Right lobe of liver (tissue), 6 donors: ENCODE measurements around the gene S100A10. TPM values are rescaled to one million over a fixed set of nuclear protein-coding genes. Genes with fewer than 3 reads are reported as not detected.

Experiments used
- ATAC-seq, 4 donors: fragments of 200-7000 bp; cut with Tn5 transposase; one replicate each; pipeline ENCODE4 v1.9.1; 2020; ENCODE audit warnings: mild to moderate bottlenecking in 4 of 4, moderate library complexity in 4 of 4
- DNase-seq, 3 donors: peaks; one replicate each; pipeline ENCODE4 v3.0.0-alpha.2; 2020
- H3K27ac ChIP-seq, 3 donors: fragments of 200-600 bp; one replicate each; pipeline ENCODE4 v1.8.0; 2022
- H3K27me3 ChIP-seq, 2 donors: fragments of 200-600 bp; one replicate each; pipeline ENCODE4 v1.8.0; 2022
- H3K36me3 ChIP-seq, 4 donors: fragments of 200-600 bp; sonication (generic) in 1 of 4; one replicate each; pipeline versions ENCODE4 v1.5.1 to v1.8.0; 2017 to 2022; ENCODE audit warnings: control low read depth in 1 of 4
- H3K4me1 ChIP-seq, 4 donors: fragments of 200-600 bp; sonication (generic) in 1 of 4; one replicate each; pipeline versions ENCODE4 v1.5.1 to v1.8.0; 2017 to 2022; ENCODE audit warnings: control low read depth in 1 of 4
- H3K4me3 ChIP-seq, 3 donors: fragments of 200-600 bp; one replicate each; pipeline ENCODE4 v1.8.0; 2022
- H3K9me3 ChIP-seq, 4 donors: fragments of 200-600 bp; sonication (generic) in 1 of 4; one replicate each; pipeline versions ENCODE4 v1.5.1 to v1.8.0; 2017 to 2022; ENCODE audit warnings: control low read depth in 1 of 4
- CTCF ChIP-seq, 4 donors: fragments of 200-600 bp in 3 of 4; fragments of 450-650 bp in 1 of 4; IDR thresholded peaks; one replicate each; pipeline versions ENCODE4 v1.5.1 to v1.8.0; 2016 to 2022; ENCODE audit warnings: antibody characterized with exemption in 4 of 4, mild to moderate bottlenecking in 2 of 4
- POLR2A ChIP-seq: fragments of 450-650 bp; IDR thresholded peaks from one replicate; pipeline ENCODE4 v1.6.1; 2017; ENCODE audit warnings: antibody characterized with exemption, mild to moderate bottlenecking
- WGBS: methylation state at CpG from one replicate; pipeline ENCODE4 v1.1.6; 2018; ENCODE audit warnings: low coverage, low lambda C conversion rate; ENCODE audit not compliant: insufficient coverage; ENCODE audit errors: missing lambda C conversion rate; 5-methylcytosine and 5-hydroxymethylcytosine counted together
- intact Hi-C, 2 donors: fragments of 100-400 bp; cut with DNase I; formaldehyde crosslinking; loops; one replicate each; pipeline versions ENCODE4 v1.11.2 to v1.14.1; 2022
- total RNA-seq, 6 experiments: library from RNA; depleted of rRNA in 2 of 6; stranded (reverse); fragments of >200 nt in 2 of 6; fragmentation: NEBNext Ultra II Directional in 3 of 6; extraction: Animal tissue kit (Norgen Biotek cat#: 25700) in 3 of 6; gene quantifications; one replicate each; pipeline versions ENCODE4 v1.1.0 to v1.2.4, GENCODE V29; 2016 to 2023
- donor health status: DM: no; HTN: yes; CAD: no.
- donor health status: DM: no; HTN: no; CAD: no.
- donor health status: DM: no; HTN: no; CAD: no.
- donor health status: DM: no; HTN: yes; CAD: no.
- donor health status: DM: no; HTN: yes; CAD: no.

S100A10 gene
- total RNA-seq, 6 experiments from 2014 or later, result 48.5 to 192 (median 61.7) TPM

GRCh38 chr1:151936653-151937052 is 57.0 kb downstream of the S100A10 start:
- intact Hi-C loops, result loop anchor here in 1 of 2 donors (10.0 kb wide), 1 partner anchor 58 kb away; the partner anchor contains the start of gene S100A10
- H3K4me1 ChIP-seq, result peaks cover 0 to 22% (median 0%) of the 10 kb centered on the region in 4 donors
- TF ChIP-seq POLR2A (no peak), CTCF (IDR thresholded peaks at IDR 0.05) (no peak)
- H3K36me3 ChIP-seq, result no peaks in the 10 kb centered on the region
- H3K9me3 ChIP-seq, result no peaks in the 10 kb centered on the region
- H3K27ac ChIP-seq, result no peak overlapping the region
- peak overlapping the region in 1 of 3 donors; percentile 19 for H3K4me3 ChIP-seq
- no peak for DNase-seq
- no peaks in the 10 kb centered on the region for H3K27me3 ChIP-seq
- 20% methylated on average over 7 of the region's 7 CpGs for WGBS
- peak in 3 of 4 donors; percentile 33 to 36 (median 34) for ATAC-seq

DNA sequence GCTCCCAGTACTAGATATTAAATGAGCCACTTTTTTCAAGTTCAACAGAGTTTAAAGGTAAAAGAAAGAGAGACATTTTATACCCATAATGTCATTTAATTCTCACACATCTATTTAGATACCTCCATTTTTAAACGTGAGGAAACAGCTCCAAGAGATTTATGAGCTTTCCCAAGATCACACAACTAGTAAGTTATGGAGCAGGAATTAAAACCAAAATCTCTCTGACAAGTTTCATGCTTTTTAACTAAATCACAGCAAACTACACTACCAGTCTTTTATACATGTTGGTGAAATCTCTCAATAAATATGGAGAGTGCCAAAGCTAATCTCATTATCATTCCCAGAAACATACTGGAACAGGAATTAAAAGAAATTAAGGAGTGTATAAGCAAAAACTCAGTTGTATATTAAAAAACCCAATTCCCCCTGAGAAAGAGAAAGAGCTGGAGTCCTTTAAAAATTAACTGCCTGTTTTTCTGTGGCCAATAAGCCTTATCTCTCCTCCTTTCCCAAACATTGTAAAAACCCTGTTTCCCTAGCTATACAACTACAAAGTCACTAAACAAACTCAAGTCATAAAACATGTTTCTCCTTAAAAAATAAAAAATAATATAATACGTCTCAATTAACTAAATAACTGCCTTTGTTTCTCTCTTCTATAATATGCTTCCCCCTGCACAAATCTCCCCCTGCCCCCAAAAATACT is 57.6 kb downstream of the S100A10 start:
- no peak for TF ChIP-seq CTCF (IDR thresholded peaks at IDR 0.05)
- no peak for TF ChIP-seq POLR2A
- Histone ChIP-seq H3K4me1 (peaks cover 0 to 22% (median 0%) of the 10 kb centered on the region in 4 donors), H3K27ac (no peak overlapping the region), H3K27me3 (no peaks in the 10 kb centered on the region), H3K9me3 (no peaks in the 10 kb centered on the region), H3K36me3 (no peaks in the 10 kb centered on the region), H3K4me3 (peak overlapping the region in 1 of 3 donors; percentile 19)
- WGBS, result 13% methylated on average over 2 of the region's 2 CpGs
- DNase-seq, result no peak
- intact Hi-C loops, result loop anchor here in 1 of 2 donors (10.0 kb wide), 1 partner anchor 59 kb away; the partner anchor contains the start of gene S100A10
- ATAC-seq, result peak in 1 of 4 donors; percentile 12

GRCh38 chr1:151935154-151935553 is 58.5 kb downstream of the S100A10 start:
- ATAC-seq (no peak), DNase-seq (no peak)
- H3K4me3 ChIP-seq, result no peak overlapping the region
- H3K9me3 ChIP-seq, result no peaks in the 10 kb centered on the region
- intact Hi-C loops, result loop anchor here in 1 of 2 donors (10.0 kb wide), 1 partner anchor 60 kb away; the partner anchor contains the start of gene S100A10
- H3K4me1 ChIP-seq, result peaks cover 0 to 16% (median 0%) of the 10 kb centered on the region in 4 donors
- H3K27me3 ChIP-seq, result no peaks in the 10 kb centered on the region
- no peak for TF ChIP-seq CTCF (IDR thresholded peaks at IDR 0.05)
- TF ChIP-seq POLR2A, result no peak
- H3K27ac ChIP-seq, result no peak overlapping the region
- 91% methylated on average over 1 of the region's 3 CpGs for WGBS
- no peaks in the 10 kb centered on the region for H3K36me3 ChIP-seq

DNA sequence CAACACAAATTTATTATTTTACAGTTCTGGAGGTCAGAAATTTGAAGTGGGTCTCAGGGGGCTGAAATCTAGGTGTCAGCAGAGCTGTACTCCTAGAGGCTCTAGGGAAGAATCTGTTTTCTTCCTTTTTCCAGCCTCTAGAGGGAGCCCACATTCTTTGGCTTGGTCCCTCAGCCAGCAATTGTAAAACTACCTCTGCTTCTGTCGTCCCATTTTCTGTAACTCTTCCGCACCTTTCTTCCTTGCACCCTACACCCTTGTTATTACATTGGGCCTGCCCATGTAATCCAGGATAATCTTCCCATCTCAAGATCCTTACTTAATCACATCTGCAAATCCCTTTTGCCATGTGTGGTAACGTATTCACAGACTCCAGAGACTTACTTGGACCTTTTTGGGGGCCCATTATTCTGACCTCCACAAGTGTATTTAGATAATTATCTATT is 59.6 kb downstream of the S100A10 start:
- peak; percentile 80 to 89 (median 84) for TF ChIP-seq CTCF (IDR thresholded peaks at IDR 0.05)
- no peak for TF ChIP-seq POLR2A
- WGBS, result 15% methylated on average over 3 of the region's 3 CpGs
- intact Hi-C loops, result loop anchor here in 1 of 2 donors (10.0 kb wide), 1 partner anchor 61 kb away; the partner anchor contains the start of gene S100A10
- Histone ChIP-seq H3K27me3 (no peaks in the 10 kb centered on the region), H3K4me1 (peaks cover 0 to 16% (median 0%) of the 10 kb centered on the region in 4 donors), H3K4me3 (no peak overlapping the region), H3K36me3 (no peaks in the 10 kb centered on the region), H3K9me3 (no peaks in the 10 kb centered on the region), H3K27ac (no peak overlapping the region)
- DNase-seq (no peak), ATAC-seq (peak; percentile 94 to 96 (median 95))

Other genes with a start within 250 kb of the S100A10 start
- gene MRPL9, start 230.4 kb downstream of the S100A10 start, total RNA-seq, result 10 to 100 TPM; 21.3 to 35.7 (median 28.4) TPM
- gene TDRKH, start 203.4 kb downstream of the S100A10 start, total RNA-seq, result 10 to 100 TPM in 1 of 6 experiments, 1 to 10 TPM in 5; 1.7 to 12.1 (median 3.3) TPM
- gene LINGO4, start 188.4 kb downstream of the S100A10 start, total RNA-seq, result under 1 TPM; 0.12 to 0.37 (median 0.18) TPM
- gene RORC, start 162.1 kb downstream of the S100A10 start, total RNA-seq, result 10 to 100 TPM; 13.3 to 33.9 (median 21.5) TPM
- gene C2CD4D, start 154.0 kb downstream of the S100A10 start, total RNA-seq, result not detected
- not detected for gene THEM5, start 140.1 kb downstream of the S100A10 start, total RNA-seq
- 10 to 100 TPM in 2 of 6 experiments, 1 to 10 TPM in 4; 8.5 to 19.1 (median 9.2) TPM for gene THEM4, start 84.3 kb downstream of the S100A10 start, total RNA-seq
- 10 to 100 TPM; 11.0 to 68.5 (median 25.3) TPM for gene S100A11, start 43.1 kb upstream of the S100A10 start, total RNA-seq
- not detected for gene TCHHL1, start 95.2 kb upstream of the S100A10 start, total RNA-seq
- under 1 TPM in 4 of 6 experiments, not detected in 2; 0.02 to 0.25 (median 0.12) TPM for gene TCHH, start 121.6 kb upstream of the S100A10 start, total RNA-seq
- gene RPTN, start 165.4 kb upstream of the S100A10 start, total RNA-seq, result not detected
- gene HRNR, start 230.3 kb upstream of the S100A10 start, total RNA-seq, result not detected